Glutamatergic neuron (in vitro differentiated cells): ENCODE measurements around the gene TLE7. TPM values are rescaled to one million over a fixed set of nuclear protein-coding genes. Genes with fewer than 3 reads are reported as not detected.

Source experiments
- DNase-seq: peaks from one replicate; pipeline ENCODE4 v3.0.0; 2022
- H3K27ac Mint-ChIP-seq: one replicate; pipeline ENCODE4 v1.8.0; 2020; ENCODE audit warnings: mild to moderate bottlenecking, mixed read lengths, inconsistent platforms; ENCODE audit not compliant: unreplicated experiment
- H3K27me3 Mint-ChIP-seq: one replicate; pipeline ENCODE4 v1.8.0; 2020; ENCODE audit warnings: mild to moderate bottlenecking, moderate library complexity, mixed read lengths, inconsistent platforms; ENCODE audit not compliant: unreplicated experiment
- H3K36me3 Mint-ChIP-seq: one replicate; pipeline ENCODE4 v1.8.0; 2020; ENCODE audit warnings: mild to moderate bottlenecking, mixed read lengths, inconsistent platforms; ENCODE audit not compliant: unreplicated experiment
- H3K4me1 Mint-ChIP-seq: one replicate; pipeline ENCODE4 v1.8.0; 2020; ENCODE audit warnings: mild to moderate bottlenecking, low read depth, mixed read lengths, inconsistent platforms; ENCODE audit not compliant: unreplicated experiment
- H3K4me3 Mint-ChIP-seq: one replicate; pipeline ENCODE4 v1.8.0; 2020; ENCODE audit warnings: mild to moderate bottlenecking, mixed read lengths, inconsistent platforms; ENCODE audit not compliant: unreplicated experiment
- H3K9me3 Mint-ChIP-seq: one replicate; pipeline ENCODE4 v1.8.0; 2020; ENCODE audit warnings: mild to moderate bottlenecking, moderate library complexity, mixed read lengths, inconsistent platforms; ENCODE audit not compliant: unreplicated experiment
- total RNA-seq: library from RNA; stranded (reverse); fragmentation: NEBNext Ultra II Directional; extraction: Animal tissue kit (Norgen Biotek cat#: 25700); gene quantifications from one replicate; pipeline ENCODE4 v1.2.1, GENCODE V29; 2021; ENCODE audit not compliant: unreplicated experiment
- TF ChIP-seq, protein P1 (sequence below): fragments of 200-600 bp; sonication (generic); IDR thresholded peaks from one replicate; pipeline ENCODE4 v1.5.0; 2021; ENCODE audit not compliant: partially characterized antibody, unreplicated experiment

Gene TLE7
- total RNA-seq, 1 donor from 2014 or later = not detected

DNA sequence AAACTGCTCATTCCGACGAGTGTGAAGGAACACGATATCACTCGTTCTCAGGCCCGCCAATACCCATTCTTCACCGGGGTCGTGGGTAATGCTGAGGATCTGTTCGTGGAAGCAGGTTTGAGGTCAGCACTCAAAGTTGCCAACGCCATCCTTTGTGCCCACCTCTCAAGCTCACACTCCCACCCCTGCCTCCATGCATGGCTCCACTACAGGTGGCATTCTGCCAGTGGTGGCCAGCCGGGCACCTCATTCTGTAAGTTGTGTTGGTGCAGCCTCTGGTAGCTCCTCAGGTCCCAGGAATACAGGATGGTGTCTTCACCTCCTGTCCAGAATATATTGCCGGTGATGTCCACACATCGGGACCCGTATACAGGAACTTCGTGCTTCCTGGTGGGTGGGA, 10.7 kb downstream of the TLE7 start:
- Mint-ChIP-seq H3K36me3 (no peaks in the 10 kb centered on the region), H3K27ac (no peak overlapping the region), H3K4me3 (no peak overlapping the region), H3K4me1 (peaks cover 2% of the 10 kb centered on the region), H3K27me3 (peaks cover 11% of the 10 kb centered on the region), H3K9me3 (peaks cover 14% of the 10 kb centered on the region)
- TF ChIP-seq, protein P1, sequence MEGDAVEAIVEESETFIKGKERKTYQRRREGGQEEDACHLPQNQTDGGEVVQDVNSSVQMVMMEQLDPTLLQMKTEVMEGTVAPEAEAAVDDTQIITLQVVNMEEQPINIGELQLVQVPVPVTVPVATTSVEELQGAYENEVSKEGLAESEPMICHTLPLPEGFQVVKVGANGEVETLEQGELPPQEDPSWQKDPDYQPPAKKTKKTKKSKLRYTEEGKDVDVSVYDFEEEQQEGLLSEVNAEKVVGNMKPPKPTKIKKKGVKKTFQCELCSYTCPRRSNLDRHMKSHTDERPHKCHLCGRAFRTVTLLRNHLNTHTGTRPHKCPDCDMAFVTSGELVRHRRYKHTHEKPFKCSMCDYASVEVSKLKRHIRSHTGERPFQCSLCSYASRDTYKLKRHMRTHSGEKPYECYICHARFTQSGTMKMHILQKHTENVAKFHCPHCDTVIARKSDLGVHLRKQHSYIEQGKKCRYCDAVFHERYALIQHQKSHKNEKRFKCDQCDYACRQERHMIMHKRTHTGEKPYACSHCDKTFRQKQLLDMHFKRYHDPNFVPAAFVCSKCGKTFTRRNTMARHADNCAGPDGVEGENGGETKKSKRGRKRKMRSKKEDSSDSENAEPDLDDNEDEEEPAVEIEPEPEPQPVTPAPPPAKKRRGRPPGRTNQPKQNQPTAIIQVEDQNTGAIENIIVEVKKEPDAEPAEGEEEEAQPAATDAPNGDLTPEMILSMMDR = no peak
- no peak for DNase-seq

DNA sequence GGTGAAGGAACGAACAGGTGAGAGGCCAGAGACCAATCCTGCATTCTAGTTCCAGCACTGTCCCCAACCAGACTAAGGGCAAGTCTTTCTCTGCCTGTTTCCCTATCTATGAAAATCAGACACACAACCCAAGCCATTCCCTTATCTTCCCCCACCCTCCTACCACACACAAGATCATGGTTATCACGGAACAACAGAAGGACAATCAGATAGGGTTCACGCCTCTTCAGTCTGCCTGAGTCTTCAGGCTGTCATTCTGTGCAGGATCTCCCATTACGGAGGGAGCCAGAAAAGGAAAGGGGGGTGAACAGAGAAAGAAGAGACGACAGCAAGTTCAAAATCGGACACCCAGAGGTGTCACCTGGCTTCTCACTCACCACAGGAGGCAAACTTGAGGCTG, 11.1 kb downstream of the TLE7 start:
- no peak overlapping the region for H3K27ac Mint-ChIP-seq
- H3K36me3 Mint-ChIP-seq = no peaks in the 10 kb centered on the region
- peaks cover 15% of the 10 kb centered on the region for H3K9me3 Mint-ChIP-seq
- no peak overlapping the region for H3K4me3 Mint-ChIP-seq
- H3K27me3 Mint-ChIP-seq = peaks cover 15% of the 10 kb centered on the region
- TF ChIP-seq, protein P1 = no peak
- peaks cover 2% of the 10 kb centered on the region for H3K4me1 Mint-ChIP-seq
- no peak for DNase-seq

DNA sequence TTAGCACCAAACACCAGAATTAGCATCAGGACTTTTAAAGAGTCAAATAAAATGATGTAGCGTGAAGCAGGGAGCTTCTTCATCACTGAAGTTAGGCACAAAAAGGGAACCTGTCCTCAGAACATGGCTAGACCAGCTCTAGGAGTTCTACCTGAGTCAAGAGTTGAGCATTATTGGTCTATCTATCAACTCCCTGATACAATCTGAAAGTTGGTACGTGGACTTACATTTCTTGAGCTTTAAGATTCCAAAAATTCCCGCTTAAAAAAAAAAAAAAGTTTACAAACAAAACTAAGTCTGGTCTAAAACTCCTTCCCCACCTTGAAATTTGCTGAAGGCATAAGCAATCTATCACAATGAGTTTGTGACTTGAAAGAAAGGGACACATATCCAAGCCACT, 12.3 kb downstream of the TLE7 start:
- no peak overlapping the region for H3K4me3 Mint-ChIP-seq
- peaks cover 19% of the 10 kb centered on the region for H3K27me3 Mint-ChIP-seq
- TF ChIP-seq, protein P1 = no peak
- peaks cover 21% of the 10 kb centered on the region for H3K9me3 Mint-ChIP-seq
- H3K36me3 Mint-ChIP-seq = no peaks in the 10 kb centered on the region
- no peak for DNase-seq
- peaks cover 2% of the 10 kb centered on the region for H3K4me1 Mint-ChIP-seq
- no peak overlapping the region for H3K27ac Mint-ChIP-seq

DNA sequence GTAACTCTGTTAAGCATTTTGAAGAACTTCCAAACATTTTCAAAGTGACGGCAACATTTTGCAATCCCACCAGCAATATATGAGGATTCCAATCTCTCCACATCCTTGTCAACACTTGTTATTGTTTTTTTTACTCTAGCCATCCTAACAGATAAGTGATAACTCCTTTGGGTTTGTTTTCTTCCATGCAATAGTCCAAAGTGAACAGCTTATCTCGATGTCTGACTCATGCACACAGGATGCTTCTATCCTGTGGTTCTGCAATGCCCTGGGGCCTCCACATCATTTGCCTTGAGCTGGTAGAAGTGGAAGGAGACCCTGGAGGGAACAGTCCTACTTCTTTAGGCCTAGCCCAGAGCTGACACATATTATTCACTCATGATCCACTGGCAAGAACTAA, 13.0 kb downstream of the TLE7 start:
- Mint-ChIP-seq H3K27ac (no peak overlapping the region), H3K4me3 (no peak overlapping the region), H3K4me1 (peaks cover 2% of the 10 kb centered on the region), H3K27me3 (peaks cover 24% of the 10 kb centered on the region), H3K36me3 (no peaks in the 10 kb centered on the region), H3K9me3 (peaks cover 21% of the 10 kb centered on the region)
- TF ChIP-seq, protein P1 = no peak
- DNase-seq = no peak

DNA sequence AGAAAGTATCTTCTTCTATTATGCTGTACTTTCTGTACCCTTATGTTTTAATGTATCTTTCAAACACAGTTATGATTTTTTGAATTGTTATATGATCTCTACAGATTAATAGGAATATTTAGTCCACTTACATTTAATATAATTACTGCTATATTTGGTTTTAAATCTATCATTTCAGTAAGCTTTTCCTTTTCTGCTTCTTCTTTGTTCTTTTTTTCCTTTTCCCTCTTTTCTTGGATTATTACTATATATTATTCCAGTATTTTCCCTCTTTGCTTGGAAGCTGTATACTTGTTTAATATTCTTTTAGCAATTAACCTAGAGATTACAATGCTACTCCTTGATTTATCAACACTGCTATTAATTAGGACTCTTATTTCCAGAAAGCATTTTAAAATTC, 13.5 kb downstream of the TLE7 start:
- Mint-ChIP-seq H3K36me3 (no peaks in the 10 kb centered on the region), H3K27ac (no peak overlapping the region), H3K9me3 (peaks cover 21% of the 10 kb centered on the region), H3K4me1 (peaks cover 2% of the 10 kb centered on the region), H3K27me3 (peaks cover 25% of the 10 kb centered on the region), H3K4me3 (no peak overlapping the region)
- DNase-seq = no peak
- TF ChIP-seq, protein P1 = no peak
